LoVo (cell line): ENCODE data around the gene SETMAR.
"Not testable (repeated sequence)": the region's sequence is repeated elsewhere in the genome, so short reads cannot be mapped to it uniquely, and the experiment has no call there.

Experiments used
- DNase-seq: peaks from one replicate; pipeline ENCODE4 v3.0.0-alpha.2; 2016; ENCODE audit warnings: low spot score

The SETMAR gene

DNA sequence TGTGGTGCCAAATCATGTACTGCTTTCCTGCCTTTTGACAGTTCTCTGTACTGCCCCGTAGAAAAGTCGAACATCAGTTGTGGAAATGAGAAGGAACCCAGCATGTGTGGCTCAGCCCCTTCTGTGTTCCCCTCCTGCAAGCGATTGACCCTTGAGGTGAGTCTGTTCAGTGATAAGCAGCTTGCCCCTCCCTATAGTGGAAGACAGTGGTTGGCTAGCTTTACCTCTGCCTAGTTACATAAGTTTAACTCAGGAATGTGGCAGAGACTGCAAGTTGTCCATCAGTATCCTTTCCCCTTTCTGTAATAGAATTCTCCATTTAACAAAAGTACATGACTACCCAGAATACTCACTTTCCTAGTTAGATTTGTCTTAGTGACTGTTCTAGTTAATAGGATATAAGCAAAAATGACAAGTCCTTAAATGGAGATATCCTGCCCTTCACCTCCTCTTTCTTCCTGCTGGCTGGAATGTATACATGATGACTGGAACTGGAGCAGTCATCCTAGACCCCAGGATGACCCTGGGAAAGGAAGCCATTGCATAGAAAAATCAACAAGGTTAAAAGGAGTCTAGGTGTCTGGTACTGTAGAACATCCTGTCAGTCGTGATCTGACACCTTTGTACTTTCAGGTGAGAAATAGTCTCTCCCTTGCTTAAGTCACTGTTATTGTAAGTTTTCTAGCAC, 10.6 kb downstream of the SETMAR start:
- DNase-seq, result no peak

DNA sequence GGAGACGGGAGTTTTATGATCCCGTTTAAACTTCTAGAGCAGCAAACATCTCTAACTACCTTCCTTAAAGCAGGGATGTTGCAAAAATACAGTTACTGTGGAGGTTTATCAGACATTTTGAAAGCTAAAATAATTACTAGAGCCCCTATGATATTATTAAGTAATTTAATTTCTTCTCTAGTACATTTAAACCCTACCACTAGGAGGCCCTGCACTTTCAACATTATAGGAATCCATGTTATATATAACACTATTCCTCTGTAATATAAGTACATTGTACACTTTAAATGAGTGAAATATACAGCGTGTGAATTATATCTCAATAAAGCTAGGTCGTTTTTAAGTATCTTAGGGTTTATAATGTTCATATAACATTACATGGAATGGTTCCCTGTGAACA, 11.5 kb downstream of the SETMAR start:
- DNase-seq, result no peak

DNA sequence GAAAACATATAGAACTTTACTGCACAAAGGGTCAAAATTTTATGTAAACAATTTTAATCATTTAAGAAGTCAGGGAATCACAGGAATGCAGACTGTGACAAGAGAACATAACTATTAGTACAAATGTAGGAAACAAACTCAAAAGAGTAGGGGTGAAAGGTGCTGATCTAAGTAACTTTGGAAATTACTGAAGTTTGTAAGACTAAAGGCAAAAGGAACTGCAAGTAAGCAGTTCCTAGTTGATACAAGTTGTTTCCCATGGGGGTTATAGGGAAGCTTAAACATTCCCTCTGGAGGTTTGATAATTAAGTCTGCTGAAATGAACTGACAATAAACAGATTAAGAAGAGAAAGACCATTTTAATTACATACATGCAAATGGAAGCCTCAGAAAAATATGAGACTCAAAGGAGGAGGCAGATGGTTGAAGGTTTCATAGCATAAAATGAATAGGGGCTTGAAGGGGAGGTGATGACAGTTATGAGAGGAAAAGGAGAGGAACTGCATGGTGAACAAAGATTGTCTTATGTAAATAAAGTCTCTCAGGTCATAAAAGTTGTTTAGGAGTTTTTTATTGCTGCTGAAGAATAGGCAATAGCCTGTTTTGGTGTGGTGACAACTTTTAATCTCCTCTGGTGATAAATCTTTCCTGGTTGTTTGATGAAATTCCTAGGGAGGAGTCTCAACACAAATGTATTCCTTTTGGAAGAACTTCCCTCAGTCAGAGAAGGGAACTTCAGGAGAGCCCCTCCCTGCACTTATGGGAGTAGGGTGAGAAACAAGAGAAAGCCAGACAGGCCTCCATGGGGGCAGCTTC, 17.1 kb downstream of the SETMAR start:
- peak; percentile 14 for DNase-seq

DNA sequence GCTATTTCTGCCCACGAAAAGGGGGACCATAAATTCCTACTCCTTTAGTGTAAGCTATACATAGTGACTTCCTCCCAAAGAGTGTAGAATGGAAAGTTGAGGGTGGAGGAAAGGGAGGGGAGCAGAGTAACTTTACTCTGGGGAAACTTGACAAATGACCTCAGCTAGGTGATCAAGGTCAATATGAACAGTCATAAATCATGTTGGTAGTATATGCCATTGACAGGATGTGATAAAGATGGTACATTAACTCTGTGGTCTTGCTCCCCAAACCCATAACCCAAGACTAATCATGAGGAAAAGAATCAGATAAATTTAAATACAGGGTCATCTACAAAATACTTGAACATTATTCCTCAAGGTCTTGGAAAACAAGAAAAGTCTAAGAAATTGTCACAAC, 18.6 kb downstream of the SETMAR start:
- no peak for DNase-seq

DNA sequence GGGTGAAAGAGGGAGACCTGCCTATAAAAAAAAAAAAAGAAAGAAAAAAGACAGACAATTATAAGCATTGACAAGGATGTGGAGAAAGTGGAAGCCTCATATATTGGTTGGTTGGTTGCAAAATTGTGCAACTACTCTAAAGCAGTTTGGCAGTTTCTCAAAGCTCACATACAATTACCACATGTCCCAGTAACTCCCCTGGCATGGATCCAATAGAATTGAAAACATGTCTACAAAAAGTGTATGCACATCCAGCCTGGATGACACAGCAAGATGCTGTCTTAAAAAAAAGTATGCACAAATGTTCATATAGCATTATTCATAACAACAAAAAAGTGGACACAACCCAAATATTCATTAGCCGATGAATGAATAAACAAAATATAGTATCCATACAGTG, 19.5 kb downstream of the SETMAR start:
- DNase-seq, result no peak

DNA sequence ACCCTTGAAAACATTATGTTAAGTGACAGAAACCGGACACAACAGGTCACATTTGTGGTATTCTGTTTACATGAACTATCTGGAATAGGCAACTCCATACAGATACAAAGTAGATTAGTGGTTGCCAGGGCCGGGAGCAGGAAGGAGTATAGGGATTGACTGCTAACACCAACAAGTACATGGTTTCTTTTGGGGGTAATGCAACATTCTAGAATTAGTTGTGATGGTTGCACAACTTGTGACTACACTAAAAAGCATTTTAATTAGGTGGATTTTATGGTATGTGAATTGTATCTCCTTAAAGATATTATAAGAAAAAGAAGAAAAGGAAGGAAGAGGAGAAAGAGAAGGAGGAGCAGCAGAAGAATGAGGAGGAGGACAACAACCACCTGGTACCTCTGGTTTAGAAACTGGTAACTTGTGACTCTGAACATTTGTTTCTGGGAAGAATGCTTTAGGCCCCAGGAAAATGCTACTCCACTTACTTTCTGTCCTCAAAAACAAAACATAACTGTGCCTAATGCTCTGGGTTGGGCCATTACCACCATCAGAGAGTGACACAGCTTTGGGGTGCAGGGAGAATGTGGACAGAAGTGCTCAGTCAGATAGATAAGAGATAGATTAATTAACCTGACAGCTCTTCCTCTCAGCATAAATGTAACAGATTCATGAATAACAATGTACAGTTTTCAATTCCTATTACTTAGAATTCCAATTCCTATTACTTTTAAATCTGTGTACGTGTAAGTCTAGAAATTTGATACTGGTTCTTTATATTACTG, 20.3 kb downstream of the SETMAR start:
- no peak for DNase-seq

DNA sequence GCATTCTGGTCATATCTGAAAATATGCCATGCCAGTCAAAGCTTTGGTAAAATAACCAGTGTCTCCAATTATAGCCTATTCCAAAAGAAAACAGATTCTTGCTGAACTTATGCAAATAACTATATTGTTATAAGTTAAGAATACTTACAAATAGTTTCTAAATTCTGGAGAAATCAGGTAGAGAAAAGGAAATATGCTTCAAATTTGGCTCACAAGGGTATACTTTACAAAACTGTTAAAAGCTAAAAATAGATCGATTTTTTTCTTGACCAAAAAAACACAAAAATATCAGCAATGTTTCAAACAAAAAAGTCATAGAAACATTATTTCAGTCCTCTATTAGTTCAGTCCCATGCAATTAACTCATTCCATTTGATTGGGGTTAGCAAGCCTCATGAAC, 23.7 kb downstream of the SETMAR start:
- no peak for DNase-seq

DNA sequence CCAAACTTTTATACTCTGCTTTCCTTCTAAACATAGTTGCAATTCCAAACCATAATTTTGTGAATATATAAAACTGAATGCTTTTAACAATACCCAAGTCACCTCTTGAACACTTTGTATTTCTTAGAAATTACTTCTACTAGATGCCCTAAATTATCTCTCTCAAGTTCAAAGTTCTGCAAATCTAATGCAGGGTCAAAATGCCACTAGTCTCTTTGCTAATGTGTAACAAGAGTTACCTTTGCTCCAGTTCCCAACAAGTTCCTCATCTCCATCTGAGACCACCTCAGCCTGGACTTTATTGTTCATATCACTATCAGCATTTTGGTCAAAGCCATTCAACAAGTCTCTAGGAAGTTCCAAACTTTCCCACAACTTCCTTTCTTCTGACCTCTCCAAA, 26.6 kb downstream of the SETMAR start:
- DNase-seq, result not testable (repeated sequence)

DNA sequence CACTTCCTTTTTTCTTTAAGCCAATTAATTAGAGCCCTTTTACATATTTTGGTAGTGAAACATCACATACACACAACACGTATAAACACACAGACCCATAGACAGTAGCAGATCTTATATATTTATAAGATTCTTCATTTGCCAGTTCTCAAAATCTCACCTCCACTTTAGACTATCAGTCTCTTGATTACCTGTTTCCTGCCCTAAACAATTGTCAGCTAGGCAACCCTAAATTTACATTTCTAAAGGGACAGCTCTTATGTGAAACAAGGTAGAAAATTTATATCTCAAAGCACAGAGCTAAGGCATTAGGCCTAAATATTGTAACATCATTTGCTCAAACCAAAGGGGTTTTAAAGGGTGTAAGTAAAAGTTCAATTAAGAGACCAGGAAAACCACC, 28.9 kb downstream of the SETMAR start:
- no peak for DNase-seq

DNA sequence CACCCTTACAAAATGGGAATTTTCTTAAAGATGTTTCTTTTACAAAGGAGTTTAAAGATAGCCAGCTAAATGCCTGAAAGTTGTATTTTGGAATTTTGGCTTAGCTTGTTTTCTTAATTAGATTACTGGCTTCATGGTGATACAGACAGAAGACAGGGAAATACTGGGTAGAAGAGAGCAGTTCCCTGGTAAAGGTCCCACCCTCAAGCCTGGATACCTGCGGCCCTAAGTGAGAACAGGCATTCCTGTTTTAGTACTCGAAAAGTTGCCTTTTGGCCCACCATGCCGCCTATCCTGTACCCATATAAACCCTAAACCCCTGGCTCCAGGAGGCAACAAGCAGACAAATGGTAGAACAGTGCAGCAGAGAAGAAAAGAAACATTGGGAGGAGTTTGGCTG, 29.4 kb downstream of the SETMAR start:
- DNase-seq, result no peak

DNA sequence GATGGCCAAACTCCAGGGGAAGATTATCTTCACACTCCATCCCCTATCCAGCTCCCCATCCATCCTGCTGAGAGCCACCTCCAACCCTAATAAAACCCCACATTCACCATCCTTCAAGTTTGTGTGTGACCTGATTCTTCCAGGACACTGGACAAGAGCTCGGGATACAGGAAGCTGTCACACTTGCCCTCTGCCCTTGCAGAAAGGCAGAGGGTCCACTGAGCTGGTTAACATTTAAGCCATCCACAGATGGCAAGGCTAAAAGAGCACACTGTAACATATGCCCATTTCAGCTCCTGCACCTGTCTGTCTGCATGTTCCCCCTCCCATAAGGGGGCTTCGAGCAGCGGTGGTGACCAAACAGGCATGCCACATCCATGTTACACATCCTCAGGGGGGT, 29.8 kb downstream of the SETMAR start:
- DNase-seq, result no peak

DNA sequence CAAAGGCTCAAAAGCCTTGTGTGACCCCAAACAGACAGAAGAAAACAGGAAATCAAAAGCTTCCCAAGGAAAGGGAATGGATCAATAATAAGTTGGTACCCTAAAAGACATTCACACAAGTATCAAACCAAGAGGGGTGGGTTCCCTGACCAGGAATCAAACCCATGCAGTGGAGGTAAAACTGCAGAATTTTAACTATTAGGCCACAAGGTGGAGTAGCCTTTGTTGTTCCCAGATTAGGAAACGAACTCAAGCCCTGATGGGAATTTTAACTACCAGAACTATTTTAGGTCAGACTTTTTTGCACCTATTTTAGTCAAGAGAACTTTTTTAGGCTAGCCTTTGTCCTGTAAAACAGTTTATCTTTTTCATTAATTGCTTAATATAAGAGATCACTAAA, 31.4 kb downstream of the SETMAR start:
- DNase-seq, result no peak

DNA sequence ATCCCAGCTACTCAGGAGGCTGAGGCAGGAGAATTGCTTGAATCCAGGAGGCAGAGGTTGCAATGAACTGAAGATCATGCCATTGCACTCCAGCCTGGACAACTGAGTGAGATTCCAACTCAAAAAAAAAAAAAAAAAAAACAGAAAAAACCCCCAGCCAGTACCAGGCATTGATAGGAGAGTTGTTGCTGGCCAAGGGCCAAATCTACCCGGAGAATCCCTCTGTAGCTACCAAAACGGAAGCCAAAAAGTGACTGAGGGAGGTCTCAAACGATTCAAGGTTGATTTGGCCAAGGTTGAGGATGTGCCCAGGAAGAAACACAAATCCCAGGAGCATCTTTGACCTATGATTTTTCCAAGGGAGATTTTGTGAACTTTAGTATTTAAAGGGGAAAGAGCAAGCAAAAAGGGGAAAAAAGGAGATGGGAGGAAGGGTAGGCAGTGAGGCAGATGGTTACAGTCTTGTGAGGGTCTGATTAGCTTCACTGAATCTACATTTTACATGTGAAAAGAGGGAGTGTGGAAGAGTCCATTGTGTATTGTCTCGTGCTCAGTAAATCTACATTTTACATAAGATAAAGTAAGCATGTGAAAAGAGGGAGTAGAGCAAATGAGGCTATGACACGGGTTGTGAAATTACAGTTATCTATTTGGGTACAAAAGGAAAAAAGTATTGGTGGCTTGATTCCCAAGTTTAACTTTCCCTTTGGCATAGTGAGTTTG, 32.8 kb downstream of the SETMAR start:
- DNase-seq, result no peak

DNA sequence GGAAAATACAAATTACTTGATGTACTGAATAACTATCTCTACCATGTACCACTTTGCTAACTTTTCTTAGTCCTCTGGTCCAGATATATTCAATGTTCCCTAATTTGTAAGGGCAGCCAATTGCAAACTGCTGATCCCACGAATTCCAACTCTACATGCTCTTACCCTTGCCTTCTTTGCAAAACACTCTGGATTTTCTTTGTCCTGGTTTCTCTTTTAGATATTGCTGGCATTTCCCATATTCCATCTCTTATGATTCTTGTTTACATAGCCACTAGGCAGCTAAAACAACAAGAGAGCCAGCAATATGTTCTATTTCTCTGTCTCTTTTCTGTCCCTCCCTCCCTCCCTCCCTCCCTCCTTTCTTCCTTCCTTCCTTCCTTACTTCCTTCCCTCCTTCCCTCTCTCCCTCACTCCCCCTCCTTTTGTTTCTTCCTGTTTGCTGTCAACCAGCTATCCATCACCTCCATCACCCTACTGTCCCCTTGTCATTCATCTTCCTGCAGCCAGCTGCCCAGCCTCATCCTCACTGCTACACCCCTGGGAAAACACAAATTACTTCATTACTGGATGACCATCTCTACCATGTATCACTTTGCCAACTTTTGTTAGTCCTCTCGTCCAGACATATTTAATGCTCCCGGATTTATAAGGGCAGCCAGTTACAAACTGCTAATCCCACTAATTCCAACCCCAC, 33.8 kb downstream of the SETMAR start:
- no peak for DNase-seq

DNA sequence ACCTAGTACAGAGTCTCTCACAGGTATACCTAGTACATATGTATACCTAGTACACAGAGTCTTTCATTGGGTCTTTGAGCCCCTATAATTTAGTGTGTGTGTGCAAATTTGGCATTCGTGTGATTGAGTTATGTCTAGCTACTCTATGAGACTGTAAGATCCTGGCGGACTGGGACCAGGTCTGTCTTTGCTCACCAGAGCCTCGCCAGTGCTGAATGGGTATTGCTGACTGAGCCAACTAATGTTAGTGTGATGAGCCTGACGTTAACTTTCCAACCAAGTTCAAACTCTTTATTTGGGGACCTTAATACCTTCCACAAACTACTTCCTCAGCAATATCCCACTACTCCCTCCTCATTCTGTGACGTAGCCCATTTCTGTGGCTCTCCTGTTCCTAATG, 35.6 kb downstream of the SETMAR start:
- no peak for DNase-seq

DNA sequence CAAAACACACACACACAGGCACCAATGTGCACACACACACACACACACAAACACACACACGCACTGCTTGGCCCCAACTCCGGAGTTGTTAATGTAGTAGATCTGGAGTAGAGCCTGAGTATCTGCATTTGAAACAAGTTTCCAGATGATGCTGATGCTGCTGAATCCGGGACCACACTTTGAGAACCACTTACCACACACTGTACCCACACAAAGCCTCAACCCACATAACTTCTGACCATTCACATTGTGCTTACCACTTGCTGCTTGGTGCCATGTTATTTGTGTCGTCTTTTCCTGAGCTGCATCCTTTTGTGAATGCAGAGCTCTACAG, 36.9 kb downstream of the SETMAR start:
- no peak for DNase-seq

DNA sequence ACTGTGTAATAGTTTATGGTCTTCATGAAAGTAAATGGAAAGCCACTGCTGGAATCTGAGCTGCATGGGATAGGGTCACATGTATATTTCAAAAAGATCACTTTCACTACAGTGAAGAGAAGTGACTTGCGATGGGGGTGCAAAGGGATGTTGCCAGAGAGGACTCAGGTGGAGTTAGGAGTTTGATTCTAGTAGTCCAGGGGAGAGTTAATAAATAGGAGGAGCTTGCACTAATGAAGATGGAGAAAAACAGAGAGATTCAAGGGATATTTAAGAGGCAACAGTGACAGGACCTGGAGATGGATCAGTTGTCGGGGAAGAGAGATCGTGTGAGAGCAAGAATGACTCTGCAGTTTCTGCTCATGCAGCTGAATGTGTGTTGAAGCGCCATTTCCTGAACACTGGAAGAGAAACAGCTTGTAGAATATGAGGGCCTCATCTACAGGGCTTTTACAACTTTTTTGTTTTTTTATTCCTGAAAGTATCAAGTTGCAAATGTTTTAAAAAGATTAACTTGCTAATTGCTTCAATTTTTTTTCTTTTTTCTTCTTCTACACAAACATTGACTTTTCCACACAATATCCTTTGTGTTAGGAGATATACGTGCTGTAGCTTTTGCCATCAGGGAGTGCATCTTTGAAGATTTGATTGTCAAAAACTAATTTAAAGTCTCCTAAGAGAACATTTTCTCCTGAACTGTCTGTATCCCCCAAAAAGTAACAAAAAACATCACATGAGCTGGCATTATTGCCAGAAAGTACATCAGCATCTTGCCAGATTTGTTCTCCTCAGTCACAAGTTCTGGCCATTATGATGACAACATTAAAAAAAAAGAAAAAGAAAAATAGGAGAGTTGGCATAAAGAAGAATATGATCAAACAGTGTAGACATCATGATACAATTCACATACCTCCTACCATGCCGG, 37.5 kb downstream of the SETMAR start:
- DNase-seq, result no peak

DNA sequence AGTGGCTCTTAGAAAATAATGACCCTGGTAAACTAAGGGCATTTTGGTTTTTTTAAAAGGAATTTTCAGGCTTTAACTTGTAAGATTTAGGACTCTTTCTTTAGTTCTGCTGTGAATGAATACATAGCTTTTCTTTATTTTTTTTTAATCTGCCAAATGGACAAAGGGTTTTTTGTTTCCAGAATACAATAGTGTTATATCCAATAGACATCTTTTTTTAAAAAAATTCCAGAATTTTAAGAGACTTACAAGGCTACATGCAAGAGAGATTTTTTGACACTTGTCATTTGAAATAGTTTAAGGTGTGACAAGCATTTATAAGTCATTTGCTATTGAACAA, 38.1 kb downstream of the SETMAR start:
- DNase-seq, result no peak

DNA sequence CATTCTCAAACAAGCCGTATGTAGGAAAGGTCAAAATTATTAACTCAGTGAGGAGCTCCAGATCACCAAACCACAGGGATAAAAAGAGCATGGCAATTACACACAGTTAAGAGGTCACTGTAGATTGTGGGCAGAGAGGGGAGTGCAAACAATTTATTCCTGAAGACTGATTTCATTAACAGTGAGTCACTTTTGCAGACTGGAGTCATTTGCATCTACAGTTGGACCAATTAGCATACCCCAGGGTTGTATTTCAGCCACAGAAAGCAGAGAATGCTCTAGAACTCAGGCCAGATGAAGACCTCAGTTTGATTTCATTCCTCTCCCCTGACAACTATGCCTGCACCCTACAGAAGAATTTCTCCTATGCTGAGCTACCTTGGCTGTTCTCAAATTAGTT, 40.1 kb downstream of the SETMAR start:
- DNase-seq, result no peak

DNA sequence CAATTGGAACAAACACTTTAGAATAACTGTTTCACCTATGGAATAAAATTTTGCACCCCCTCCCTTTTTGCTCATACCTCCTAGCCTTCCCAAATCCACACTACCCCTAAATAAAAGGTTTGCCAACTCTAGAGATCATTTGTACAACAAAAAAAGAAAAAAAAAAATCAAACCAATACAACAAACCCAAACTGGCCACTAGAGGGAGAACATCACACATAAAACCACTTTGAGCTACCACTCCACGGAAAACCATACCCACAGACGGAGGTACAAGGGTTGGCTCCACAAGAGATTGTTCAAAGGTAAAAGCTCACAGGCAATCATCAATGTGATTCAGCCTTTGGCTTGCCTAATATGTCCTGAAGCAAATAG, 47.6 kb downstream of the SETMAR start:
- peak; percentile 55 for DNase-seq
